T-helper 17 cell (primary cell): Measurements from ENCODE around the gene BMPR1B. TPM values are rescaled to one million over a fixed set of nuclear protein-coding genes. Genes with fewer than 3 reads are reported as not detected.

Experiments used
- ATAC-seq: fragments of 150-1000 bp; cut with Tn5 transposase; 2 replicates; pipeline ENCODE4 v1.10.0; 2021; ENCODE audit warnings: mild to moderate bottlenecking, moderate library complexity
- DNase-seq, 3 donors: peaks; one replicate each; pipeline versions ENCODE4 v3.0.0 to v3.0.0-alpha.2; 2020 to 2021
- H3K9me3 ChIP-seq: one replicate; pipeline ENCODE4 v1.7.0; 2013; ENCODE audit warnings: low read length, mild to moderate bottlenecking; ENCODE audit not compliant: control insufficient read depth, poor library complexity, severe bottlenecking
- H3K27ac Mint-ChIP-seq: one replicate; pipeline ENCODE4 v1.8.0; 2022; ENCODE audit warnings: mild to moderate bottlenecking, moderate library complexity, mixed read lengths
- H3K27me3 Mint-ChIP-seq: one replicate; pipeline ENCODE4 v1.8.0; 2022; ENCODE audit warnings: mixed read lengths
- H3K36me3 Mint-ChIP-seq: one replicate; pipeline ENCODE4 v1.8.0; 2022; ENCODE audit warnings: low read depth, mixed read lengths
- H3K4me1 Mint-ChIP-seq: one replicate; pipeline ENCODE4 v1.8.0; 2022; ENCODE audit warnings: mild to moderate bottlenecking, mixed read lengths
- H3K4me3 Mint-ChIP-seq: one replicate; pipeline ENCODE4 v1.8.0; 2022; ENCODE audit warnings: mild to moderate bottlenecking, moderate library complexity, mixed read lengths
- total RNA-seq, 4 donors: library from RNA in 2 of 4; stranded (reverse) in 2 of 4; gene quantifications; one replicate each; pipeline ENCODE4 v1.2.3 and lab custom pipeline; 2022 to 2026

Gene BMPR1B
- total RNA-seq, 2 donors from 2014 or later = not detected

- H3K36me3 Mint-ChIP-seq = peaks cover 5% of the 10 kb centered on the region
- H3K27me3 Mint-ChIP-seq = peaks cover 11% of the 10 kb centered on the region
- ATAC-seq (no peak), DNase-seq (no peak)
- no peaks in the 10 kb centered on the region for H3K9me3 ChIP-seq
- no peak overlapping the region for H3K4me3 Mint-ChIP-seq
- H3K4me1 Mint-ChIP-seq = peaks cover 9% of the 10 kb centered on the region
- no peak overlapping the region for H3K27ac Mint-ChIP-seq
Observed at GRCh38 chr4:95087657-95088455, 330.1 kb downstream of the BMPR1B start.

- no peak for ATAC-seq
- peaks cover 3% of the 10 kb centered on the region for H3K36me3 Mint-ChIP-seq
- H3K27ac Mint-ChIP-seq = no peak overlapping the region
- no peak for DNase-seq
- peaks cover 6% of the 10 kb centered on the region for H3K4me1 Mint-ChIP-seq
- peaks cover 14% of the 10 kb centered on the region for H3K27me3 Mint-ChIP-seq
- no peaks in the 10 kb centered on the region for H3K9me3 ChIP-seq
- H3K4me3 Mint-ChIP-seq = no peak overlapping the region
Observed at GRCh38 chr4:95091272-95091671, 333.5 kb downstream of the BMPR1B start.

- H3K4me1 Mint-ChIP-seq = peaks cover 6% of the 10 kb centered on the region
- H3K27me3 Mint-ChIP-seq = peaks cover 10% of the 10 kb centered on the region
- DNase-seq (no peak), ATAC-seq (no peak)
- no peak overlapping the region for H3K4me3 Mint-ChIP-seq
- no peak overlapping the region for H3K27ac Mint-ChIP-seq
- no peaks in the 10 kb centered on the region for H3K36me3 Mint-ChIP-seq
- no peaks in the 10 kb centered on the region for H3K9me3 ChIP-seq
Observed at GRCh38 chr4:95092766-95093165, 335.0 kb downstream of the BMPR1B start.

- Mint-ChIP-seq H3K4me3 (no peak overlapping the region), H3K36me3 (no peaks in the 10 kb centered on the region), H3K27ac (no peak overlapping the region), H3K4me1 (peaks cover 6% of the 10 kb centered on the region), H3K27me3 (peaks cover 10% of the 10 kb centered on the region)
- no peak for DNase-seq
- no peak for ATAC-seq
- no peaks in the 10 kb centered on the region for H3K9me3 ChIP-seq
Observed at GRCh38 chr4:95093460-95093859, 335.7 kb downstream of the BMPR1B start.

- DNase-seq (no peak), ATAC-seq (no peak)
- Mint-ChIP-seq H3K4me3 (no peak overlapping the region), H3K36me3 (no peaks in the 10 kb centered on the region), H3K27me3 (peaks cover 10% of the 10 kb centered on the region), H3K4me1 (peaks cover 6% of the 10 kb centered on the region), H3K27ac (no peak overlapping the region)
- no peaks in the 10 kb centered on the region for H3K9me3 ChIP-seq
Observed at GRCh38 chr4:95093936-95094929, 336.5 kb downstream of the BMPR1B start.

GRCh38 chr4:95095348-95095974, 337.7 kb downstream of the BMPR1B start:
- Mint-ChIP-seq H3K4me1 (peaks cover 6% of the 10 kb centered on the region), H3K27me3 (peaks cover 16% of the 10 kb centered on the region), H3K36me3 (no peaks in the 10 kb centered on the region), H3K4me3 (no peak overlapping the region), H3K27ac (no peak overlapping the region)
- ATAC-seq (no peak), DNase-seq (no peak)
- H3K9me3 ChIP-seq = no peaks in the 10 kb centered on the region

GRCh38 chr4:95102162-95102790, 344.5 kb downstream of the BMPR1B start:
- Mint-ChIP-seq H3K27me3 (peaks cover 7% of the 10 kb centered on the region), H3K36me3 (no peaks in the 10 kb centered on the region)

GRCh38 chr4:95105112-95105511, 347.4 kb downstream of the BMPR1B start:
- no peaks in the 10 kb centered on the region for H3K4me1 Mint-ChIP-seq
- no peaks in the 10 kb centered on the region for H3K36me3 Mint-ChIP-seq
- H3K27ac Mint-ChIP-seq = no peak overlapping the region
- no peak overlapping the region for H3K4me3 Mint-ChIP-seq
- ATAC-seq (no peak), DNase-seq (no peak)
- no peaks in the 10 kb centered on the region for H3K9me3 ChIP-seq
- H3K27me3 Mint-ChIP-seq = peaks cover 2% of the 10 kb centered on the region

More at GRCh38 chr4:95102162-95102790, 344.5 kb downstream of the BMPR1B start:
- no peaks in the 10 kb centered on the region for H3K4me1 Mint-ChIP-seq
- H3K9me3 ChIP-seq = no peaks in the 10 kb centered on the region
- no peak for ATAC-seq
- DNase-seq = no peak
- no peak overlapping the region for H3K27ac Mint-ChIP-seq
- H3K4me3 Mint-ChIP-seq = no peak overlapping the region

GRCh38 chr4:95105983-95106382, 348.2 kb downstream of the BMPR1B start:
- Mint-ChIP-seq H3K36me3 (no peaks in the 10 kb centered on the region), H3K27me3 (no peaks in the 10 kb centered on the region), H3K27ac (no peak overlapping the region), H3K4me1 (no peaks in the 10 kb centered on the region), H3K4me3 (no peak overlapping the region)
- no peaks in the 10 kb centered on the region for H3K9me3 ChIP-seq
- DNase-seq (no peak), ATAC-seq (no peak)

GRCh38 chr4:95106408-95106928, 348.7 kb downstream of the BMPR1B start:
- Mint-ChIP-seq H3K27ac (no peak overlapping the region), H3K27me3 (no peaks in the 10 kb centered on the region), H3K36me3 (no peaks in the 10 kb centered on the region), H3K4me1 (no peaks in the 10 kb centered on the region), H3K4me3 (no peak overlapping the region)
- no peaks in the 10 kb centered on the region for H3K9me3 ChIP-seq
- no peak for ATAC-seq
- no peak for DNase-seq

GRCh38 chr4:95107004-95107403, 349.2 kb downstream of the BMPR1B start:
- no peak for DNase-seq
- Mint-ChIP-seq H3K36me3 (no peaks in the 10 kb centered on the region), H3K4me3 (no peak overlapping the region), H3K4me1 (no peaks in the 10 kb centered on the region), H3K27ac (no peak overlapping the region), H3K27me3 (no peaks in the 10 kb centered on the region)
- no peaks in the 10 kb centered on the region for H3K9me3 ChIP-seq
- ATAC-seq = no peak

- Mint-ChIP-seq H3K4me3 (no peak overlapping the region), H3K27me3 (no peaks in the 10 kb centered on the region), H3K27ac (no peak overlapping the region), H3K4me1 (no peaks in the 10 kb centered on the region), H3K36me3 (no peaks in the 10 kb centered on the region)
- ATAC-seq (no peak), DNase-seq (no peak)
- no peaks in the 10 kb centered on the region for H3K9me3 ChIP-seq
Observed at GRCh38 chr4:95107635-95108034, 349.9 kb downstream of the BMPR1B start.
